Activated CD4-positive, alpha-beta T cell treated with anti-CD3 and anti-CD28 coated beads for 48 hours (primary cell): ENCODE data around the gene OR2M5.

Experiments used
- DNase-seq: peaks from one replicate; pipeline ENCODE4 v3.0.0-alpha.2; 2020

The OR2M5 gene

GRCh38 chr1:248144513-248145198, at the start of gene OR2M5:
Gene OR2M5, plus strand, starts transcription at chr1:248145148. Its CDS starts 0 bp downstream, at chr1:248145148.
- no peak for DNase-seq

GRCh38 chr1:248098529-248098928, 46.4 kb upstream of the OR2M5 start:
- DNase-seq, result no peak

GRCh38 chr1:248102847-248103246, 42.1 kb upstream of the OR2M5 start:
- no peak for DNase-seq

GRCh38 chr1:248111157-248111556, 33.8 kb upstream of the OR2M5 start:
- DNase-seq, result no peak

- no peak for DNase-seq
Measured at GRCh38 chr1:248114890-248115289, 30.1 kb upstream of the OR2M5 start.

- DNase-seq, result no peak
Measured at GRCh38 chr1:248127653-248128052, 17.3 kb upstream of the OR2M5 start.

GRCh38 chr1:248136811-248137210, 8.1 kb upstream of the OR2M5 start:
- no peak for DNase-seq

- no peak for DNase-seq
Measured at GRCh38 chr1:248140846-248141245, 4.1 kb upstream of the OR2M5 start.

GRCh38 chr1:248143311-248143710, 1.6 kb upstream of the OR2M5 start:
- DNase-seq, result no peak

GRCh38 chr1:248152056-248152827, 7.3 kb downstream of the OR2M5 start:
- no peak for DNase-seq

- DNase-seq, result no peak
Measured at GRCh38 chr1:248155927-248156326, 11.0 kb downstream of the OR2M5 start.

- no peak for DNase-seq
Measured at GRCh38 chr1:248158758-248159157, 13.8 kb downstream of the OR2M5 start.

- DNase-seq, result no peak
Measured at GRCh38 chr1:248164031-248164430, 19.1 kb downstream of the OR2M5 start.

- no peak for DNase-seq
Measured at GRCh38 chr1:248165186-248165585, 20.2 kb downstream of the OR2M5 start.

GRCh38 chr1:248174521-248174920, 29.6 kb downstream of the OR2M5 start, which contains the start of gene OR2M2:
Gene OR2M2, plus strand, starts transcription at chr1:248174821. Its CDS starts 5,165 bp downstream, at chr1:248179986.
- DNase-seq, result no peak

GRCh38 chr1:248183996-248184395, 39.0 kb downstream of the OR2M5 start:
- DNase-seq, result no peak

- DNase-seq, result no peak
Measured at GRCh38 chr1:248187363-248187762, 42.4 kb downstream of the OR2M5 start.

GRCh38 chr1:248189026-248189425, 44.1 kb downstream of the OR2M5 start:
- DNase-seq, result no peak

GRCh38 chr1:248194117-248194516, 49.2 kb downstream of the OR2M5 start:
- DNase-seq, result no peak
